GM12878 (cell line): ENCODE data around the gene OSGEP. TPM values are rescaled to one million over a fixed set of nuclear protein-coding genes. Genes with fewer than 3 reads are reported as not detected.
A peak's percentile ranks its signal among the peaks of the same experiment; 100 is the strongest.

Experiments used
- ASH2L ChIP-seq: fragments of 300-600, 200-600 bp; sonication (generic); IDR thresholded peaks from 2 replicates; pipeline ENCODE4 v1.6.1; 2017; ENCODE audit warnings: low read depth, mild to moderate bottlenecking, borderline replicate concordance
- CEBPZ ChIP-seq: fragments of 150-350 bp; IDR thresholded peaks from 2 replicates; pipeline ENCODE4 v1.6.1; 2016; ENCODE audit warnings: low read depth, low read length
- E4F1 ChIP-seq: fragments of 450-650 bp; IDR thresholded peaks from 2 replicates; pipeline ENCODE4 v1.6.1; 2018; ENCODE audit warnings: borderline replicate concordance, mild to moderate bottlenecking; ENCODE audit not compliant: partially characterized antibody
- IKZF1 ChIP-seq: fragments of 450-650 bp; conservative IDR thresholded peaks from 2 replicates; pipeline ENCODE4 v1.6.1; 2017; ENCODE audit warnings: antibody characterized with exemption, mild to moderate bottlenecking
- IKZF2 ChIP-seq, 2 experiments: fragments of 450-650 bp; IDR thresholded peaks; 2 replicates each; pipeline ENCODE4 v1.6.1; 2017; ENCODE audit warnings: mild to moderate bottlenecking in 2 of 2, moderate library complexity in 2 of 2
- IRF3 ChIP-seq: fragments of 450-650 bp; IDR thresholded peaks from 2 replicates; pipeline ENCODE4 v1.6.1; 2014; ENCODE audit warnings: mild to moderate bottlenecking
- LARP7 ChIP-seq: fragments of 450-650 bp; IDR thresholded peaks from 2 replicates; pipeline ENCODE4 v1.6.1; 2017; ENCODE audit warnings: mild to moderate bottlenecking
- MTA2 ChIP-seq: fragments of 450-650 bp; IDR thresholded peaks from 2 replicates; pipeline ENCODE4 v1.6.1; 2016; ENCODE audit warnings: low read depth, mild to moderate bottlenecking, moderate library complexity
- MYC ChIP-seq: IDR thresholded peaks from 2 replicates; pipeline ENCODE4 v1.6.1; 2011; ENCODE audit warnings: mild to moderate bottlenecking, low read length, moderate library complexity, inconsistent platforms; ENCODE audit not compliant: insufficient read depth, insufficient replicate concordance, insufficient read length, severe bottlenecking
- PKNOX1 ChIP-seq: fragments of 450-650 bp; IDR thresholded peaks from 2 replicates; pipeline ENCODE4 v1.6.1; 2016; ENCODE audit warnings: mild to moderate bottlenecking
- POLR2A ChIP-seq: IDR thresholded peaks from 2 replicates; pipeline ENCODE4 v1.6.1; 2011; ENCODE audit warnings: low read depth, mild to moderate bottlenecking, low read length
- POLR2AphosphoS5 ChIP-seq: IDR thresholded peaks from 2 replicates; pipeline ENCODE4 v1.6.1; 2011; ENCODE audit warnings: mild to moderate bottlenecking, low read length, inconsistent platforms
- SIX5 ChIP-seq: IDR thresholded peaks from 2 replicates; pipeline ENCODE4 v1.6.1; 2011; ENCODE audit warnings: mild to moderate bottlenecking, low read depth, low read length, moderate library complexity; ENCODE audit not compliant: severe bottlenecking
- SMAD5 ChIP-seq: IDR thresholded peaks from 2 replicates; pipeline ENCODE4 v1.6.1; 2016; ENCODE audit warnings: antibody characterized with exemption, low read depth
- TAF1 ChIP-seq: IDR thresholded peaks from 2 replicates; pipeline ENCODE4 v1.6.1; 2011; ENCODE audit warnings: mild to moderate bottlenecking, low read depth, low read length, borderline replicate concordance
- ZNF687 ChIP-seq: fragments of 450-650 bp; IDR thresholded peaks from 2 replicates; pipeline ENCODE4 v1.6.1; 2017; ENCODE audit warnings: mild to moderate bottlenecking, moderate library complexity
- polyA plus RNA-seq, 11 experiments: library from polyadenylated mRNA; depleted of rRNA in 4 of 11; unstranded in 6 of 11; stranded (reverse) in 5 of 11; fragments of >200 nt; fragmentation: Nextera tagmentation in 4 of 11; fragmentation: Illumina TruSeq in 1 of 11; extraction: Ambion mirVana in 4 of 11; extraction: Trizol in 1 of 11; gene quantifications; 1 replicate in 1 of 11; 2 replicates in 10 of 11; pipeline versions ENCODE4 v1.2.1 to v1.2.3, GENCODE V29; 2011 to 2016; ENCODE audit warnings: inconsistent platforms in 2 of 11, missing spikeins in 2 of 11, low read depth in 1 of 11
- total RNA-seq, 4 experiments: library from RNA; depleted of rRNA in 3 of 4; stranded (reverse); fragments of >200 nt in 3 of 4; fragmentation: Illumina TruSeq in 1 of 4; extraction: Trizol in 1 of 4; gene quantifications; 2 replicates each; pipeline versions ENCODE4 v1.2.1 to v1.2.3, GENCODE V29; 2013 to 2021

Gene OSGEP
- total and polyA plus RNA-seq, 10 of the 15 experiments (the other 5 are each of a cell fraction or from before 2014, with no cell fraction given) = 47.8 to 88.9 (median 52.8) TPM

GRCh38 chr14:20412876-20413743 lies 41.5 kb downstream of the OSGEP start, which contains the start of gene TEP1 (continued):
- TF ChIP-seq ZNF687 = peak; percentile 23; the same call in 1 of the 2 replicates
- TF ChIP-seq LARP7 = peak; percentile 58
- TF ChIP-seq POLR2A = peak; percentile 71
- no peak for TF ChIP-seq MYC
- TF ChIP-seq SMAD5 = 0 out of 2 replicates have a peak, but pooled peaks have one; percentile 28
- peak; percentile 36; the same call in 1 of the 2 replicates for TF ChIP-seq MTA2
- peak; percentile 57; the same call in 1 of the 2 replicates for TF ChIP-seq TAF1
- no peak for TF ChIP-seq E4F1
- peak; percentile 84 to 86 for TF ChIP-seq IKZF2 (IDR thresholded peaks at IDR 0.05)
- no peak for TF ChIP-seq CEBPZ
- TF ChIP-seq IRF3 = no peak
- peak; percentile 31; the same call in 1 of the 2 replicates for TF ChIP-seq POLR2AphosphoS5
- TF ChIP-seq ASH2L = peak; percentile 60; the same call in 1 of the 2 replicates
- no peak for TF ChIP-seq PKNOX1
- peak; percentile 94 for TF ChIP-seq IKZF1
- TF ChIP-seq SIX5 = no peak
